ENCODE results near the gene LCE1E.

- TF ChIP-seq, protein P1, sequence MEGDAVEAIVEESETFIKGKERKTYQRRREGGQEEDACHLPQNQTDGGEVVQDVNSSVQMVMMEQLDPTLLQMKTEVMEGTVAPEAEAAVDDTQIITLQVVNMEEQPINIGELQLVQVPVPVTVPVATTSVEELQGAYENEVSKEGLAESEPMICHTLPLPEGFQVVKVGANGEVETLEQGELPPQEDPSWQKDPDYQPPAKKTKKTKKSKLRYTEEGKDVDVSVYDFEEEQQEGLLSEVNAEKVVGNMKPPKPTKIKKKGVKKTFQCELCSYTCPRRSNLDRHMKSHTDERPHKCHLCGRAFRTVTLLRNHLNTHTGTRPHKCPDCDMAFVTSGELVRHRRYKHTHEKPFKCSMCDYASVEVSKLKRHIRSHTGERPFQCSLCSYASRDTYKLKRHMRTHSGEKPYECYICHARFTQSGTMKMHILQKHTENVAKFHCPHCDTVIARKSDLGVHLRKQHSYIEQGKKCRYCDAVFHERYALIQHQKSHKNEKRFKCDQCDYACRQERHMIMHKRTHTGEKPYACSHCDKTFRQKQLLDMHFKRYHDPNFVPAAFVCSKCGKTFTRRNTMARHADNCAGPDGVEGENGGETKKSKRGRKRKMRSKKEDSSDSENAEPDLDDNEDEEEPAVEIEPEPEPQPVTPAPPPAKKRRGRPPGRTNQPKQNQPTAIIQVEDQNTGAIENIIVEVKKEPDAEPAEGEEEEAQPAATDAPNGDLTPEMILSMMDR (IDR thresholded peaks at IDR 0.05) = no peak
- no peak for TF ChIP-seq POLR2A (IDR thresholded peaks at IDR 0.05)
Measured at GRCh38 chr1:152757747-152758146, 28.3 kb upstream of the LCE1E start, which contains the start of gene KPRP.
